GM19023 (cell line): ENCODE results near the gene SPTBN5.

ENCODE experiments used
- ATAC-seq: cut with Tn5 transposase; IDR thresholded peaks from one replicate; pipeline ENCODE4 v1.9.1; 2021; ENCODE audit warnings: mild to moderate bottlenecking, moderate library complexity; ENCODE audit not compliant: unreplicated experiment

Gene SPTBN5

GRCh38 chr15:41827290-41827879 is 66.5 kb downstream of the SPTBN5 start:
- peak; percentile 10 for ATAC-seq

DNA sequence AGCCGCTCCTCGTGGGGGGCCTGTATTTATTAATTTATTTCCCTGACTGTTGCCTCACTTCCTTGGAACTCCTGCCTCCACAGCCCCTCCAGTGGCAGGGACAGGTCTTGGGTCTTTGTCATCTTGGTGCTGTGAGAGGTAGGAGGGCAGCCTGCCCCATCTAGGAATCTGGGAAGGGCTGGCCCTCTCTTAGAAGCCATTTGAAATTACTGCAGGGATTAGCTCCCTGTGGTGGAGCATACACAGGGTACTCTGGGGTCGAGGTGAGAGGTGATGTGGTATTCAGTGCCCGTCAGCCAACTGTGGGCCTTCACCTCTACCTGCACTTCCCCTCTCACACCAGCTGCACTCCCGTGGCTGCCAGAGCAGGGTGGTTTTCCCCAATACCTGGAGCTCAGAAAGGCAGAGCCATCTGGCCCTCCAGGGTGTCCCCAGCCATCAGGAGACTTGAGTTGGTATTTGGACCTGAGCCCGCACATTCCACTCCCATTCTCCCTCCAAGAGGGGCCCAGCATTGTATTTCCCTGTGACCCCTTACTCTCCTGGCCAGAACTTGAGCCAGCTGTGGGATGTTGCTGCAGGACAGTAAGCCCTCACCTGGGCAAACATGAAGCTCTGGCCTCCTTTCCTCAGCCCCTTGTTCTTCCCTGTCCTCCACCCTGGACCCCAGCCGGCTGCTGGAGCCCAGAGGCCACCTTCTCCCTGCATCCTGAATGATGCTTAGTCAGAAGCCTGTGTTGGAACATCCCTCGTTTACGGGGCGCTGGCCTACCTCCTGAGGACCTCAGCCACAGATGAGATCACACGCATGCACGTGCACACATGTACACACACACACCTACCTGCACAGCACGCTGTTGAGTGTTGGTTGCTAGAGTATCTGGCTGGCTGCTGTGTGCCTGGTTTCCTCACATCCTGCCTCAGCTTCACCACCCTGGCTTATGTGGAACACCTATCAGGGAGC is 68.0 kb downstream of the SPTBN5 start:
- no peak for ATAC-seq

DNA sequence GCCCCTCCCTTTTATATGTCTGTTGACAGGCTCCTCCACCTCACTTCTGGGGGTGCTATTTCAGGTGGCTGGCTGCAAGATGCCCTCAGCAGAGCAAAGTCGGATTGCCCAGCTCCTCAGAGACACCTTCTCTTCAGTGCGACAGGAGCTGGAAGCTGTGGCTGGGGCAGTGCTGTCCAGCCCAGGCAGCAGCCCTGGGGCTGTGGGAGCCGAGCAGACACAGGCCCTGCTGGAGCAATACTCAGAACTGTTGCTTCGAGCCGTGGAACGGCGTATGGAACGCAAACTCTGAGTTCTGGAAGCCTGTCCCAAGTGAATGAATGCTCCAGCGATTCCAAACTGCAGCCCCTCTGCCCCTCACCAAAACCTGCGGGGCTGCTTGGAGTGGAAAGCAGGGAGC is 68.7 kb downstream of the SPTBN5 start:
- no peak for ATAC-seq

DNA sequence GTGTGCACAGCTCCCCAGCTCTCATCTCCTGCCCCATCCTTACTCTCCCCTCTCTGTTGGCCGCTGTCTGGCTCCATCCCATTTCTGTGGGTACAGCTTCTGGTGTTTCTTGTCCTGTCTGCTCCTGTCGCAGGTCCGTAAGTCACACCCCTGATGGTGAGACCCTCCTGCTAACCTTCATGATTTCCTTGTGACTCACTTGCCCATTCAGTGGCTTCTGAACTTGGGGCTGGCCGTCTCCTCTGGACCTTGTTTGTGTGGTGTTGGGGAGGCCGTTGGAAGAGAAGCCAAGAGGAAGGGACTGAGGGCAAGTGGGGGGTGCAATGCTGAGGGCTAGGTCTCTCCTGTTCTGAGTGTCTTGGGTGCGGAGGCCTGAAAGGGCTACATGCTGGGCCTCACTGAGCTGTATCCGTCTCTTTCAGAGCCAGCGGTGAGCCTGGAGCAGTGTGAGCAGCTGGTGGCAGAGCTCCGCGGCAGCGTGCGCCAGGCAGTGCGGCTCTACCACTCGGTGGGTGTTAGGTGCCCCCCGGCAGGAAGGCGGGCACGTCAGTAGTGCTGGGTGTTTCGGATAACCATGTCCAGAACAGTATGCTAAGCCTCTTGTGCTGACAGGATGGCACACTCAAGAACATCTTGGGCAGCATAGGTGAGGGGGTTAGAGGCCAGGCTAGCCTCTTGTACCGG is 69.6 kb downstream of the SPTBN5 start:
- ATAC-seq: no peak

GRCh38 chr15:41823502-41823901 is 70.4 kb downstream of the SPTBN5 start:
- no peak for ATAC-seq

- no peak for ATAC-seq
Observed at GRCh38 chr15:41822957-41823356, 70.9 kb downstream of the SPTBN5 start.

DNA sequence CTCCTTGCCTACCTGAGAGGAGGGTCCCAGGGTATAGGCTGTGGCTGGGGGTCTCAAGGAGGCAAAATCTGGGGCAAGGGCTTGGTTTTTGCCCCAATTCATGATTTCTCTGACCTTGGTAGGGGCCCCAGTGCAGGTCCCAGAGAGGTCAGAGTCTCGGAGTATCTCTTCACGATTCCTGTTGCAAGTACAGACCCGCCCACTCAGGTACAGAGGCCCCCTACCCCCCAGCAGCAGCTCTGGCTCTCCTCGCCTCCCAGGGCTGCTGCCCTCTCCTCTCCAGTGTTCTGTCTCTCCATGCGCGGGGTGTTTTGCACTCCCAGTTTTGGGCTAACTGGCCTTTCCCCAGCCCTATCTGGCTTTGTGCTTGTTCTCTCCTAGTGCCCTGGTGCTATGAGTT is 71.4 kb downstream of the SPTBN5 start:
- no peak for ATAC-seq

DNA sequence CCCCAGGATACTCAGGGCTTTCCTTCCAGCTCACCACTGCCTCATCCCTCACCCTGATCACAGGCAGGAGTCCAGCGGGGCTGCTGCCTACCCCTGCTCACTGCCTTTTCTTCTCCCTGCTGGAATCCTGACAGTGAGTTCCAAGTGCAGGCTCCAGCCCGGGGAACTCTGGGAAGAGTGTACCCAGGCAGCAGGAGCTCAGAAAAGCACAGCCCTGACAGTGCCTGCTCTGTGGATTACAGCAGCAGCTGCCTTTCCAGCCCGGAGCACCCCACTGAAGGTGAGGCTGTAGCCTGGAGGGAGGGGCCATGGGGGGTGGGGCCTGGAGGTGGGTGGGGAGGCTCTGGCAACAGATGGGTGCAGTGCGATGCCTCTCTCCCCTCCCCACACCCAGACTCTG is 72.0 kb downstream of the SPTBN5 start:
- no peak for ATAC-seq

DNA sequence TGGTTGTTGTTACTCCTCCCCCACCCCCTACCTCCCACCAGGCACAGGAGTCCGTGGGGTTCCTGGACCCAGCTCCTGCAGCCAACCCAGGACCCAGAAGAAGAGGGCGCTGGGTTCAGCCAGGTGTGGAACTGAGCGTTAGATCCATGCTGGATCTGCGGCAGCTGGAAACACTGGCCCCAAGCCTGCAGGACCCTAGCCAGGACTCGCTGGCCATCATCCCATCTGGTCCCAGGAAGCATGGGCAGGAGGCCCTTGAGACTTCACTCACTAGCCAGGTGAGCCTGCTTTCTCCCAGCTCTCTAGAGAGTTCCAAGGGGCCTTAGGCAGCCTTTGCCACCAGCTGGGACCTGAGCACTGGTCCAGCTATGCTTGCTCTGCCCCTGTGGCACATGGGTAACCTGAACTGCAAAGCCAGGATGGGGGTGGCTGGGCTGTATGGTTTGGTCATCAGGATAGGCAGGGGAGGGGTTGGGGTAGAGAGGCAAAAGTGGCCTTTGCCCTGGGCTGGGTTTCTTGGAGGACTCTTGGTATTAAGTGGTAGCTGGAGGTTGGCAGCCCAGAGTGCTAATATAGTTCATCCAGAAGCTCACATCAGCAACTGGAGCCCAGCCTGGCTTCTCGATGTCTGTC is 72.9 kb downstream of the SPTBN5 start:
- no peak for ATAC-seq

DNA sequence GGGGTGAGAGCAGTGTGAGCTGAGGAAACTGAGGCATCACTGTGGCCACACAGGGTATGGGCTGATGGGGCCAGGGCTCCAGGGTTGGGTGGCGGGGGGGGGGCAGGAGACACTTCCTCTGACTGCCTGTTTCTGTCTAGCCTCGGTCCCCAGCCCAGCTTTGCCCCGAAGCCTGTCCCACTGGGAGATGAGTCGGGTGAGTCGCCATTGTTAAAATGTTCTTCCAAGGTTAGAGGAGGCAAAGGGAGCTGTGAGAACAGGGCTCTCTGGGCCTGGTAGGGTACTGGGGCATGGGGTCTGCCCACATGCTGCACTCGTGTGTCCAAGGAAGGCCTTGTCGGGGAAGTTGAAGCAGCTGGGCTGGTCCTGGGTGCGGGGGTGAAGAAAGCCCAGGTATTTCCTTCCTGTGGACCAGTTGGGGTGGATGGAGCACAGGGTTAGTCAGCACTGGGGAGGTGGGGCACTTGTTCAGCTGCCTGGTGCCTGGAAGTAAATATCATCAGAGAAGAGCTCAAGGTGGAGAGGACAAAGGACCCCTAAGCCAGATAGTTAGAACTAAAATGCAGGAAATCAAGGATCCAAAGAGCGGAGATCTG is 74.3 kb downstream of the SPTBN5 start:
- no peak for ATAC-seq

DNA sequence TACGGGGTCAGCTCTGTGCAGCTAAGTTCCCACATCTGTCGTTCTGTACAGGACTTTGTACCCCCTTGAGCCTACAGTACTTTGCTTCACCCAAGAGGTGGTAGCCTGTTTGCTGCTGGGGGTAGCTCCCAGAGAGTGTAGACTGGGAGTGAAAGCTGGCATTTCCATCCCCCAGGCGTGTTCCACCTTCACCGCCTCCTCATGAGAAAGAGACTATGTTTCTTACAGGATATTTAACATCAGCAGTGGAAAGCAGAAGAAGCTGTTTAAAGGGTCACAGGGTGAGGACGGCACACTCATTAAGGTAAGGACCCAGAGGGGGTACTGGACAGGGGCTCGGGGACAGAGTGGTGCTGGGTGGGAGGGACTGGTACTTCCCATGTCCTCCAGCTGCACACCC is 76.1 kb downstream of the SPTBN5 start:
- no peak for ATAC-seq

GRCh38 chr15:41817327-41817726 is 76.5 kb downstream of the SPTBN5 start:
- no peak for ATAC-seq

GRCh38 chr15:41816788-41817187 is 77.1 kb downstream of the SPTBN5 start:
- no peak for ATAC-seq

GRCh38 chr15:41814534-41814933 is 79.3 kb downstream of the SPTBN5 start:
- ATAC-seq: no peak

DNA sequence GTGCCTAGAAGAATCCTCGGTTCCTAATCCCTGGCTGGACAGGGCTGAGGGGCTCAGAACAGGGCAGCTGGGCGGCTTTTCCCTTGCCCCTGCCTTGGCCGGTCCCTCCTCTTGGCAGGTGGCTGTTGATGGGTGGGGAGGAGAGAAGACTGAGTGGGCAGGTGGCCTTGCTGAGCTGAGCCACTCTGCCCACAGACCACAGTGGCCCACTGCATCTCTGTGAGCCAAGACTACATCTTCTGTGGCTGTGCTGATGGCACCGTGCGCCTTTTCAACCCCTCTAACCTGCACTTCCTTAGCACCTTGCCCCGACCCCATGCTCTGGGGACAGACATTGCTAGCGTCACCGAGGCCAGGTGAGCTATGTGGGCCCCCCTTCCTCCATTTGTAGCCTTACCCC is 80.4 kb downstream of the SPTBN5 start:
- ATAC-seq: no peak

DNA sequence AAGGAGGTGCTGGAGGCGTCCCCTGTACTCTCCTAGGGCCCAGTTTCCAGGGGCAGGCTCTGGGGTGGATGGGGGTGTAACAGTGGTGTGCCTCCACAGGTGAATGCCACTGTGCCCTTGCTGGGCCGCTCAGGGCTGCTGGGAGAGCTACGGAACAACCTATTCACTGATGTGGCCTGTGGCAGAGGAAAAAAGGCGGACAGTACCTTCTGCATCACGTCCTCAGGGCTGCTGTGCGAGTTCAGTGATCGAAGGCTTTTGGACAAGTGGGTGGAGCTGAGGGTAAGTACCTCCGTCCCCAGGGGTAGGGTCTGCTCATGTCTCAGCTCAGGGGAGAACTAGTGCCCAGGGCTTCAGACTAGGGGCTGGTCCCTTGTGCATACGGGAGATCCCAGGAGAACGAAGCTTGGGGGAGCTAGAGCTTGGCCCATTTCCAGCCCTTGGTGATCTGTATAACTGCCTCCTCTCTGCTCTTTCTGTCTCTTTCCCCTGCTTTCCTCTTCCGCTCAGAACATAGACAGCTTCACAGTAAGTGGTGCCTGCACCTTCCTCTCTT is 81.0 kb downstream of the SPTBN5 start:
- ATAC-seq: no peak

DNA sequence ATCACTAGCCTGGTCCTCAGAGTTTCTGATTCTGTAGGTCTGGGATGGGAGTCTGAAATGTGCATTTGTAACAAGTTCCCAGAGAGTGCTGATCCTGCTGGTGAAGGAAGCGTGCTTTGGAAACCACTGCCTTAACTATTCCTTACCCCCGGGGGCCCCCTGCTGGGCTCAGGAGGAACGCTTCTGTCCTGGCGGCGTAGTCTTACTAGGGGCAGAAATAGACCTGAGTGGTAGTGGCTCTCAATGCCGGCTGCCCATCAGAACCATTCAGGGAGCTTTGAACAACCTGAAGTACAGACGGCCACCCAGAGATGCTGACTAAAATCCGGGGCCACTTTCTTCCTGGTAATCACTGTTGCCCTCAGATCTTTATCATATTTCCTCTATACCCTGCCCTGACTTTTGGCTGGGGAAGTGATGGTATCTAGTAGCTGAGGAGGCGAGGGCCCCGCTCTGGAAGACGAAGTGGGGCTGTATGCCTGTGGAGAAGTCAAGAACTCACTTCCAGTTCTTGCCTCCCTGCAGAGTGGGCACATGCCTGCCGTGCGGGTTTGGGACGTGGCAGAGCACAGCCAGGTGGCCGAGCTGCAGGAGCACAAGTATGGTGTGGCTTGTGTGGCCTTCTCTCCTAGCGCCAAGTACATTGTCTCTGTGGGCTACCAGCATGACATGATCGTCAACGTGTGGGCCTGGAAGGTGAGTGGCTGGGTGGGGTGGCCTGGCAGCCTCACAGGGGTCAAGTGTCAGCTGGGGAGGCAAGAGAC is 82.2 kb downstream of the SPTBN5 start:
- no peak for ATAC-seq

DNA sequence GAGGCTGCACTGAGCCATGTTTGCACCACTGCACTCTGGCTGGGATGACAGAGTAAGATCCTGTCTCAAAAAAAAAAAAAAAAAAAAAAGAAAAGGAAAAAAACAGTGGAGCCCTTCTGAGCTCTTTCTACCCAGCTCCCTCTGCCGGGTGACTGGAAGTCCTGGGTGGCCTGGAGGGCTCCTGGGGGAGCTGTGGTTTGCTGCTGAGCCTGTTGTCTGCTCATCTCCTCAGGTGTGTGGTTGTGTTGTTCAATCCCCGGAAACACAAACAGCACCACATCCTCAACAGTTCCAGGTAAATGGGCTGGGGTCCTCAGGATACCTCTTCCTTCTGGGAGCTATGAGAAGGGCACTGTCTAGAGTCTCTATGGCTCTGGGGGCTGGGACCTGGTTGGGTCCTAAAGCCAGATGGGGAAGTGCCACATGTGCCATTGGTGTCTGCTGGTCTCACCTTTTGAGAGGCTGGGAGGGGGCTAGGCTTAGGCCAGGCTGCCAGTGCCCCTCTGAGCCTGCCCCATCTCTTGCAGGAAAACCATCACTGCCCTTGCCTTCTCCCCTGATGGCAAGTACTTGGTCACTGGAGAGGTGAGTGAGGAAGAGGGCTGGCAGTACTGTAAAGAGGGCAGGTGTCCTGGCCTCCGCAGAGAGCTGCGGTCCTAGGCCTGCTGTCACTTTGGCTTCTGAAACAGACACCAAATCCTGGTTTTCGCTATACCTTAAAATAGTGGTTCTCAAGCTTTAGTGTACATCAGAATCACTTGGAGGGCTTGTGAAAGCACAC is 83.0 kb downstream of the SPTBN5 start:
- no peak for ATAC-seq
